Endothelial cell of umbilical vein (primary cell): ENCODE measurements around the gene TEKT5.

Experiments
- CTCF ChIP-seq, 2 donors: IDR thresholded peaks; 1 replicate in 1 of 2; 2 replicates in 1 of 2; pipeline ENCODE4 v1.5.1; 2011; ENCODE audit warnings: low read length in 2 of 2, mild to moderate bottlenecking in 2 of 2, moderate library complexity in 2 of 2, control low read depth in 1 of 2, inconsistent platforms in 1 of 2, low read depth in 1 of 2; ENCODE audit not compliant: insufficient read depth in 1 of 2; ENCODE audit errors: extremely low read depth in 1 of 2
- EZH2 ChIP-seq: IDR thresholded peaks from 2 replicates; pipeline ENCODE4 v1.6.1; 2012; ENCODE audit warnings: borderline replicate concordance, low read depth, mild to moderate bottlenecking, moderate library complexity, low read length, inconsistent platforms; ENCODE audit not compliant: severe bottlenecking
- FOS ChIP-seq: IDR thresholded peaks from 2 replicates; pipeline ENCODE4 v1.6.1; 2011; ENCODE audit warnings: mild to moderate bottlenecking, low read length, moderate library complexity, borderline replicate concordance; ENCODE audit not compliant: insufficient read depth
- JUN ChIP-seq: IDR thresholded peaks from 2 replicates; pipeline ENCODE4 v1.6.1; 2011; ENCODE audit warnings: borderline replicate concordance, low read depth; ENCODE audit not compliant: insufficient read length, insufficient read depth
- MAX ChIP-seq: IDR thresholded peaks from 2 replicates; pipeline ENCODE4 v1.6.1; 2011; ENCODE audit not compliant: insufficient read depth, insufficient read length
- POLR2A ChIP-seq: IDR thresholded peaks from 2 replicates; pipeline ENCODE4 v1.6.1; 2012; ENCODE audit warnings: low read depth, mild to moderate bottlenecking, control low read depth, low read length
- POLR2AphosphoS5 ChIP-seq: IDR thresholded peaks from 2 replicates; pipeline ENCODE4 v1.6.1; 2012; ENCODE audit warnings: low read depth, mild to moderate bottlenecking, control low read depth, low read length, moderate library complexity; ENCODE audit not compliant: insufficient read depth

- TF ChIP-seq MAX (no peak), CTCF (IDR thresholded peaks at IDR 0.05; ENCODE audit: extremely low read depth in 1 of 2, insufficient read depth in 1 of 2, low read depth in 1 of 2, low read length in 2 of 2) (no peak), EZH2 (no peak), POLR2AphosphoS5 (no peak), FOS (no peak), POLR2A (no peak), JUN (no peak)
Observed at GRCh38 chr16:10741844-10742243, 47.1 kb upstream of the TEKT5 start.
